ENCODE results near the gene CNTROB.

CNTROB gene

DNA sequence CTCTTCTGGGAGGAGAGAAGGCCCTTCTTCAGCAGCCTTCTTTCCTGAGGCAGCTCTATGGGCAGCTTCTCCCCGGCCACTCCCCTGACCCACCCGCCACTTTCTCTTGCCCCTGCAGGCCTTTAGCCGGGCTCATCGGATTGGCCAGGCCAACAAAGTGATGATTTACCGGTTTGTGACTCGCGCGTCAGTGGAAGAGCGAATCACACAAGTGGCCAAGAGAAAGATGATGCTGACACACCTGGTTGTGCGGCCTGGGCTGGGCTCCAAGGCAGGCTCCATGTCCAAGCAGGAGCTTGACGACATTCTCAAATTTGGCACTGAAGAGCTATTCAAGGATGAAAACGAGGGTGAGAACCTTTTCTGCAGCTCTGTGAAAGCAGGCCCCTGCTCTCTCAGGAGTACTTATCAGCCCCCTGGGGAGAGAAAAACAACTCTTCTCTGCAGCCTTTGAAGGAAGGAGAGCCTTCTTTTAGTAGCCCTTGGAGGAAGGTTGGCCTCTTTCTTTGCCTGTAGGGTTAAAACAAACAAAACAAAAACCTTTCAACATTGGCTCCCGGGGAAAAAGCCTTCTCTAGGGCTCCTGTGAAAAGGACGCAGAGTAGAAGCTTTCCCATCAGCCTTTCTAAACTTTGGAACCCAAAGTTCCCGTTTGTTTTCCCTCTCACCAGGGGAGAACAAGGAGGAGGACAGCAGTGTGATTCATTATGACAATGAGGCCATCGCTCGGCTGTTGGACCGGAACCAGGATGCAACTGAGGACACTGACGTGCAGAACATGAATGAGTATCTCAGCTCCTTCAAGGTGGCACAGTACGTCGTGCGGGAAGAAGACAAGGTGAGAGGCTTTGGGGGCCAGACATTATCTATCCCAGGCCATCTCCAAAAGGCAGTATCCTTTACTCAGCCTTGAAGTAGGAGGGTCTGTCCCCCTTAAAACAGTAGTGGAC lies 28.6 kb upstream of the CNTROB start:
- no peak for DNase-seq (ENCODE audit: low read depth)

DNA sequence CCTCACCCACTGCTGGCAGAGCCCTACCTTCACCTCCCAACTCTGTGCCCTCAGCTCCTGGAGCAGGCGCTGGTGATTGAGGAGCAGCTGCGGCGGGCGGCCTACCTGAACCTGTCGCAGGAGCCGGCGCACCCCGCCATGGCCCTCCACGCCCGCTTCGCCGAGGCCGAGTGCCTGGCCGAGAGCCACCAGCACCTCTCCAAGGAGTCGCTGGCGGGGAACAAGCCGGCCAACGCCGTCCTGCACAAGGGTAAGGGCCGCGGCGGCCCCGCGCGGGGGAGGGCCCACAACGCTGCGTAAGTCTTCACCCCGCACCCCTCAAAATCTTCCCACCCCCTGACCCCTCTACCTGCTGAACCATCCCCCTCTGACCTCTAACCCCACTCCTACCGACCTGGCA lies 22.9 kb upstream of the CNTROB start:
- DNase-seq (ENCODE audit: low read depth) = no peak

DNA sequence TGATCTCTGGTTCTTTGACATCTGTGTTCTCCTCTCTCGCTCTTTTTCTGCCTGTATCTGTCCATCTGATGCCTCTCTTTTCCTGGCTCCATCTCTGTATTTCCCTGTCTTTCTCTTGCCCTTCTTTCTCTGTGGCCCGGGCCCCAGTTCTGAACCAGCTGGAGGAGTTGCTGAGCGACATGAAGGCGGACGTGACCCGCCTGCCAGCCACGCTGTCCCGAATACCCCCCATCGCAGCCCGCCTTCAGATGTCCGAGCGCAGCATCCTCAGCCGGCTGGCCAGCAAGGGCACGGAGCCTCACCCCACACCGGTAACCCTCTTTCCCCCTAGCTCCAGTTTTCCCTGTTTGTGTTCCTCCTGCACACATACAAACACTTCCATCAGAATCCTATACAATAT lies 21.7 kb upstream of the CNTROB start:
- DNase-seq (ENCODE audit: low read depth) = no peak

- no peak for DNase-seq (ENCODE audit: low read depth)
Observed at GRCh38 chr17:7910711-7911110, 21.3 kb upstream of the CNTROB start.

DNA sequence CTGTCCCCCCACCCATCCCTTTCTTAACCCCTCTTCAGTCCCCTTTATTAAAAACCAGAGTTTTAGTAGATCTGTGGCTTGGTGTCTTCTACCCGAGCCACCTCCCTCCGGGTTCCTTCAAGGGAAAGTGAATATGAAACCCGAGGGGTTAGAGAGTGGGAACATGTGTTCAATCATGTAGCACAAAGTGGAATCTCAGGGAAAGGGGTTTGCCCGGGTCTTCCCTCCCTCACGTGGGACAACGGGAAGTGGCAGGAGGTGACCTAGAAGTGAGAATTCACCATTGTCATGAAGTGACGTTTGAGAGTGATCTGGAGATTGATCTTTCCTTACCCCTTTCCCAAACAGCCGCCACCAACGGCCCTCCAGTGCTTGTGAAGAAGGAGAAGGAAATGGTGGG lies 20.9 kb upstream of the CNTROB start:
- DNase-seq (ENCODE audit: low read depth) = no peak

GRCh38 chr17:7912927-7913524 lies 19.0 kb upstream of the CNTROB start:
- peak; percentile 78 for DNase-seq (ENCODE audit: low read depth)

- DNase-seq (ENCODE audit: low read depth) = peak; percentile 51
Observed at GRCh38 chr17:7915179-7915610, 16.8 kb upstream of the CNTROB start.

GRCh38 chr17:7915611-7916384 lies 16.2 kb upstream of the CNTROB start, which contains the start of gene RNF227:
TSS of gene RNF227 (minus strand) at chr17:7916289. CDS start at chr17:7916195, 94 bp downstream.
- peak; percentile 97 for DNase-seq (ENCODE audit: low read depth)

DNA sequence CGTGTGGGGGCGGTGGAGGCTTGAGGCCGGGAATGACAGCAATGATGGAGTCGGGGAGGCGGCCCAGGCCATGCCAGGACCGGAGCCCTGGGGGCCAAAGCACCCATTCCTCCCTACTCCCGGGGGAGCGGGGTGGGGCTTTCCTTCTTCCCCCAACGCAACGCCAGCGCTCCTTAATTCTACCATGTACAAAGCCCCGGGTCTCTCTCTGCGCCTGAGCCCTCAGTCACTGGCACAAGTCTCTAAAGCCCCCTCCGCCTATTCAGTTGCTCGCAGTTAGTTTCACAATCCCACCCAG lies 15.7 kb upstream of the CNTROB start:
- DNase-seq (ENCODE audit: low read depth) = no peak

- DNase-seq (ENCODE audit: low read depth) = peak; percentile 65
Observed at GRCh38 chr17:7916808-7917207, 15.2 kb upstream of the CNTROB start.

GRCh38 chr17:7922269-7922844 lies 9.6 kb upstream of the CNTROB start:
- no peak for DNase-seq (ENCODE audit: low read depth)

- peak; percentile 82 for DNase-seq (ENCODE audit: low read depth)
Observed at GRCh38 chr17:7922845-7923628, 9.0 kb upstream of the CNTROB start.

DNA sequence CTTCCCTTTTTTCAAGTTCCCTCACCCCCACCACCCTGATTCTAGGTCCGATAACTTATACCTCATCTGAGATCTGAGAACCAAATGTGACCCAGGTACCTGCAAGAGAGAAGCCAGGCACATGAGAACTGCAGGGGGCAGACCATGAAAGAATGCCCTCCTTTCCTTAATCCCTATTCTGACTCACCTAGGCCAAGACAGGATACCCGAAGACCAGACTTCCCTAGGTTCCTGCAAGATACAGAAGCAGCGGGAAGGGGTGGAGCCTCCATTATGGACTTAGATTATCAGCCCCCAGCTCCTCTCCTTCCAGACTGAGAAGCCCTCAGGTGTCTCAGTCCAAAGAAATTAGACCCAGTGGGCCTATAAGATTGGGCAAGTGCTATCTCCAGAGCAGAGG lies 4.4 kb upstream of the CNTROB start:
- DNase-seq (ENCODE audit: low read depth) = no peak

GRCh38 chr17:7929158-7930023 lies 2.6 kb upstream of the CNTROB start, which contains the start of gene KCNAB3:
TSS of gene KCNAB3 (minus strand) at chr17:7929856. CDS start at chr17:7929435, 421 bp downstream.
- DNase-seq (ENCODE audit: low read depth) = peak; percentile 86

GRCh38 chr17:7930841-7931631 lies 970 bp upstream of the CNTROB start:
- peak; percentile 11 for DNase-seq (ENCODE audit: low read depth)

DNA sequence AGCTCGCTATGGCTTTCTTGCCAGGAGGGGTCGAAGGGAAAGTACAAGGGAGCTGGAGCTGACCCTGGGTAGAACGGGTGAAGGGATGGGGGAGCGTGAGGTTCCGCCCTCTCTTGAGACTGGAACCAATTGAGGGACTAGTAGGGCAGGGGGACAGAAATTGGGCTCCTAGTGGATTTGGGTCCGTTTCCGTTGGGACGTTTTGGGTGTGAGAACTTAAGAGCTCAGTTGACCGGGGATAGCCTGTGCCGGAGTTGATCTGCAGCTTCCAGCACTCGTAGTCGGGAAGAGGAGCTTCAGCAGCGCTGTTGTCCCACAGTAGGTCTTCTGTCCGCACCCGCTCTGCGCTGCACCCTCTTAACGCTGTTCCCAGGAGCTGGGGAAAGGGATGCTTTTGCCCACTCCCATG lies 481 bp downstream of the CNTROB start:
- peak; percentile 35 for DNase-seq (ENCODE audit: low read depth)

GRCh38 chr17:7932949-7933348 lies 943 bp downstream of the CNTROB start:
- peak; percentile 76 for DNase-seq (ENCODE audit: low read depth)

DNA sequence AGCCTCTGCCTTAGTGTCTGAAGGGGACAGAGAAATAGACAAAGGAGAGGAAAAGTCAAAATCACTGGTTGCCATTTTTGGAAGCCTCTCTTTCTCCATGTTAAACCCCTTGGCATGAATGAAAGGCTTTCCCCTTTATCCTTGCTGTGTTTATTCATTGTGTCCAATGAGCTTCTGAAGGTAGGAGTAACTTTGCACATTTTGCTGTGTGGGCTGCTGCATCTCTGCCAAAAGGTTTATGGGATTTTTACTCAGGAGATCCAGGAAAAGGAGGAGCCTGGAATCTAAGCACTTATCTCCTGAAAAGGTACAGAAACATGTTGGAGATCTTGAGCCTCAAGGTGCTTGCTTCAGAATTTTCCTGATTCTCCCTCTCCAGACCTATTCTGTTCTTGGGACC lies 3.9 kb downstream of the CNTROB start:
- no peak for DNase-seq (ENCODE audit: low read depth)

DNA sequence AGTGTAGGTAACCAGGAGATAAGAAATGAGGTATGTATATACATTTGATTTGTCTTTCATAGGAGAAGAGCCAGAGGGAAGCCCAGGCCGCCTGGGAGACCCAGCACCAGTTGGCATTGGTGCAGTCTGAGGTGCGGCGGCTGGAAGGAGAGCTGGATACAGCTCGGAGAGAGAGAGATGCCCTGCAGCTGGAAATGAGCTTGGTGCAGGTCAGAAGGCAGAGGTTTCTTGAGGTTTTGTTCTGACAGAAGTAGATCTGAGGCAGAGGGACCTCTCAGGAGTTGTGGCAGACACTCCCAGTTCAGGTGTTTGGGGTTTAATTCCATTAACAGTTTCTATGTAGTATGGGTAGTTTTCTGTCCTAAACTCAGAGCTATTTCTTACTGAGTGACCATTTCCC lies 8.0 kb downstream of the CNTROB start:
- DNase-seq (ENCODE audit: low read depth) = no peak

GRCh38 chr17:7940743-7941142 lies 8.7 kb downstream of the CNTROB start:
- DNase-seq (ENCODE audit: low read depth) = no peak

Measured in iris pigment epithelial cell (primary cell).